Coronary artery (tissue), 2 donors: ENCODE data around the gene UBE2V1.
A peak's percentile ranks its signal among the peaks of the same experiment; 100 is the strongest.

Experiments
- DNase-seq: peaks from one replicate; pipeline ENCODE4 v3.0.0-alpha.2; 2017; ENCODE audit warnings: low spot score
- H3K27ac ChIP-seq, 2 donors: fragments of 200-600 bp; sonication (generic); one replicate each; pipeline ENCODE4 v1.5.1; 2016 to 2019
- H3K4me3 ChIP-seq: fragments of 200-600 bp; sonication (generic); 2 replicates; pipeline ENCODE4 v1.5.1; 2016; ENCODE audit warnings: mild to moderate bottlenecking, moderate library complexity
- TF ChIP-seq, protein P1 (sequence below): fragments of 200-600 bp; sonication (generic); IDR thresholded peaks from one replicate; pipeline ENCODE4 v1.5.1; 2019; ENCODE audit warnings: antibody characterized with exemption

The UBE2V1 gene

DNA sequence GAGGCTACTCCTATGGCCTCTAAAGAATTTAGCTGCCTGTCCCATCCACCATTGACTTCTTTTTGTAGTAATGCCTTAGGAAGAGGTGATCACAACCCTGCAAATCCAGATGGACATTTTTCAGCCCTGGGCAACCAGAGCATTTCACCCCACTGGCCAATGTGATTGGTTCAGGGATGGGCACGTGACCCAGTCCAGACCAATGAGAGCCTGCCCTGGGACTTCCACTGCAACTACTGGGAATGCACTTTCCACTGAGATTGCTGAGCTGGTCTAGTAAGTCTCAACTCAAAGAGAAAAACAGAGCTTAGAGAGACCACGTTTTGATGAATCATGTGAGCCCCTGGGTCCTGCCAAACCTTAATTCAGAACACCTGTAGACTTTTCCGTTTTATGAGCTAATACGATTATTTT lies 8.9 kb upstream of the UBE2V1 start:
- no peak for DNase-seq

DNA sequence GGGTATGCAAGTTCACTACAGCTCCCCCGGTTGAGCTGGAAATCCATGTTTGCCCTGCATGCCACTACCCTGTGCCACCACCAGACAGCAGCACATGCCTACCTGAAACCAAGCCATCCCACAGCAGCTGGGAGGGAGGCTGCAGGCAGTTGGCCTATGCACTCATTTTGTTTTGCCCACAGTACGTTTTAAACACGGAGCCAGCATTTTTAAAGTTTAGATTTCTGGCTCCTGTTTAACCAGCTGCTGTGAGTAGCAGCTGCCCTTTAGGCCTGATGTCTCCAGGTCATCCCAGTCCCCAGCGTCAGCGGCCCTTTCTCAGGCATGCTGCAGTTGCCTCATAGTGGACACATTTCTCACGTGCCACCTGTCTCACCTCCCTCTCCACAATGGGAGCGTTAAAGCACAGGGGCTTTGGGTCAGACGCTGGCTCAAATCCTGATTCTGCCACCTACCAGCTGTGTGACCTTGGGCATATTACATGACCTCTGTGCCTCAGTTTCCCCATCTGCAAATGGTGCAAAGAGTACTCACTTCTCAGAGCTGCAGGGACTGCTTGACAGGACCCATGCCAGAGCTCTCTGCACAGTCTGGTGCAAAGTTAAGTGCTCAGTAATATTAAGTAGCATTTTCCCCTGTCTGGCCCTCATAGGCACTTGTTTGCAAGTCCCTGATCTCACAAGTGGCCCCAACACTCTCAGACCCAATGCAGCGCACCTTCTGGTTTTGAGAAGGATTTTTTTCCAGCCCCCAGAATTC lies 8.2 kb upstream of the UBE2V1 start:
- DNase-seq = no peak
- Histone ChIP-seq H3K4me3 (no peak overlapping the region), H3K27ac (no peak overlapping the region)
- TF ChIP-seq, protein P1, sequence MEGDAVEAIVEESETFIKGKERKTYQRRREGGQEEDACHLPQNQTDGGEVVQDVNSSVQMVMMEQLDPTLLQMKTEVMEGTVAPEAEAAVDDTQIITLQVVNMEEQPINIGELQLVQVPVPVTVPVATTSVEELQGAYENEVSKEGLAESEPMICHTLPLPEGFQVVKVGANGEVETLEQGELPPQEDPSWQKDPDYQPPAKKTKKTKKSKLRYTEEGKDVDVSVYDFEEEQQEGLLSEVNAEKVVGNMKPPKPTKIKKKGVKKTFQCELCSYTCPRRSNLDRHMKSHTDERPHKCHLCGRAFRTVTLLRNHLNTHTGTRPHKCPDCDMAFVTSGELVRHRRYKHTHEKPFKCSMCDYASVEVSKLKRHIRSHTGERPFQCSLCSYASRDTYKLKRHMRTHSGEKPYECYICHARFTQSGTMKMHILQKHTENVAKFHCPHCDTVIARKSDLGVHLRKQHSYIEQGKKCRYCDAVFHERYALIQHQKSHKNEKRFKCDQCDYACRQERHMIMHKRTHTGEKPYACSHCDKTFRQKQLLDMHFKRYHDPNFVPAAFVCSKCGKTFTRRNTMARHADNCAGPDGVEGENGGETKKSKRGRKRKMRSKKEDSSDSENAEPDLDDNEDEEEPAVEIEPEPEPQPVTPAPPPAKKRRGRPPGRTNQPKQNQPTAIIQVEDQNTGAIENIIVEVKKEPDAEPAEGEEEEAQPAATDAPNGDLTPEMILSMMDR = peak; percentile 75

More for the DNA sequence above, 8.9 kb upstream of the UBE2V1 start:
- Histone ChIP-seq H3K27ac (no peak overlapping the region), H3K4me3 (no peak overlapping the region)
- TF ChIP-seq, protein P1 = no peak

- TF ChIP-seq, protein P1 = no peak
- no peak for DNase-seq
- H3K4me3 ChIP-seq = no peak overlapping the region
- H3K27ac ChIP-seq = no peak overlapping the region
These were observed 5.3 kb upstream of the UBE2V1 start for GRCh38 chr20:50118203-50118602.

DNA sequence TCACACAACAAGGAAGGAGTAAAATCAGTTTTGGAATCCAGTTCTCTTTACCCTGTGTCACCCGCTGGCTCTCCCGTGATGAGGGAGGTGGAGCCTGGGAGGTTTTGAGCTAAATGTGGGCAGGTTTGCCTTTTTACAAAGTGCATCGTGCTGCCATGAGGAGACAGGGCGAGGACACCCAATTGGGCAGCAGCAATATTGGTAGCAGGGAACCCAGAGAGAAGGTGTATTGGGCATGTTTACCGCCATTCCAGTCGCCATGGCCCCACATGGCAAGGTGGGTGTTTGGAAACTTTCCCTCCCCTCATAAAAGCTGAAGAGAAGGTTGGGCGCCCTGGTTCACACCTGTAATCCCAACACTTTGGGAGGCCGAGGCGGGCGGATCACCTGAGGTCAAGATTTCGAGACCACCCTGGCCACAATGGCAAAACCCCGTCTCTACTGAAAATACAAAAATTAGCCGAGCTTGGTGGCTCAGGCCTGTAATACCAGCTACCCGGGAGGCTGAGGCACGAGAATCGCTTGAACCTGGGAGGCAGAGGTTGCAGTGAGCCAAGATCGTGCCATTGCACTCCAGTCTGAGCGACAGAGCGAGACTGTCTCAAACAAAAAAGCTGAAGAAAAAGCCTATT lies 3.5 kb upstream of the UBE2V1 start:
- TF ChIP-seq, protein P1 = no peak
- Histone ChIP-seq H3K27ac (peak overlapping the region; percentile 65 to 73), H3K4me3 (peak overlapping the region; percentile 67)
- no peak for DNase-seq

DNA sequence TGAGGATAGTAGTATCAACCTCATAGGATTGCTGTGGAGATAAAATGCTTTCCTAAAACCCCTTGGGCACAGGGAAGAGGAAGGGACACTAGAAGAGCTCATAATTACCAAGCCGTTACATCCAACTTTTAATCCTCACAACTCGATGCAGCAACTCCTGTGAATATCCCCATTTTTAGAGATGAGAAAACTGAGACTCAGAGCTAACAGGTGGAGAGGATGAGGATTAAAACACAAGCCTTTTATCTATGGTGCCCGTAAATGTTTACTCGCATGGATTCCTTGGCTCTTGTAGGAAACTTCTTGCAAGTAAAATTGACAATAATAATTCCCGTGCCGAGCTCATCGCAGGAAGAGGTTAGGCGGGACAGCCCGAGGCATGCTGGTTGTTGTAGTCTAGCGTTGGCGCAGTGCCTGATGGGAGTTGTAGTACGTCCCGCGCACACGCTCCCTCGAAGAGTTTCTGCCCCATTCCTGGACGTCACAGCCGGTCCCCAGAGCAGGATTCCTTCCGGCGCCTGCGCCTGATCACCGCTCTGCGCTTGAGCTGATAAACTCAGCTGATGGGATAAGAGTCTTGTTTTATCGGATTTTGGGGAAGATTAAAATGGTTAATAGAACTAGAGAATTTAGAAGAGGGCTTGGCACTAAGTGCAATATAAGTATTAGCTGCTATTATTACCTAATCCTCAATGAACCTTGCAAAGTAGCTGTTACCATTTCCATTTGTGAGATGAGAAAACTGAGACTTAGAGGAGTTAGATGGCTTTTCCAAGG lies 2.8 kb upstream of the UBE2V1 start:
- Histone ChIP-seq H3K4me3 (peak overlapping the region; percentile 67), H3K27ac (peak overlapping the region; percentile 65 to 73)
- TF ChIP-seq, protein P1 = no peak
- DNase-seq = peak; percentile 96

DNA sequence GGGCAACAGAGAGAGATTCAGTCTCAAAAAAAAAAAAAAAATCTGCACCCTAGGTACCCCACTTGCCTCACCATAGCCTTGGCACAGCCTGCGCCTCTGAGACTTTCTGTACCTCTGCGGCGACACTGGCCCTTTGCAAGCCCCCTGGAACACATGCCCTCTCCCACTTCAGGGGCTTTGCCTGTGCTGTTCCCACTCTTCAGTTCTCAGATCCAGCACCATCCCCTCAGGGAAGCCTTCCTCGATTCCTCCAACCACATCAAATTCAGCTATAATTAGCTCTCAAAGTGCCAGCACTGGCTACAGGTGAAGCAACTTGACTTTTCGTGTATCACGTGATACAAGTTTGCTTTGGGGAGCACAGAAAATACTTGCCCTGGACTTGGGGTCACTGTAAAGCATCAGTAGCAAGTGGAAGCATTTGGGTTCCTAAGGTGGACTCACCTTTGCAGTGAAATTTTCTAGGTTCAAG lies 2.1 kb upstream of the UBE2V1 start:
- H3K4me3 ChIP-seq = peak overlapping the region; percentile 67
- peak overlapping the region; percentile 65 to 73 for H3K27ac ChIP-seq
- TF ChIP-seq, protein P1 = no peak
- DNase-seq = no peak
